ENCODE data around the gene COL4A2.

COL4A2 gene

DNA sequence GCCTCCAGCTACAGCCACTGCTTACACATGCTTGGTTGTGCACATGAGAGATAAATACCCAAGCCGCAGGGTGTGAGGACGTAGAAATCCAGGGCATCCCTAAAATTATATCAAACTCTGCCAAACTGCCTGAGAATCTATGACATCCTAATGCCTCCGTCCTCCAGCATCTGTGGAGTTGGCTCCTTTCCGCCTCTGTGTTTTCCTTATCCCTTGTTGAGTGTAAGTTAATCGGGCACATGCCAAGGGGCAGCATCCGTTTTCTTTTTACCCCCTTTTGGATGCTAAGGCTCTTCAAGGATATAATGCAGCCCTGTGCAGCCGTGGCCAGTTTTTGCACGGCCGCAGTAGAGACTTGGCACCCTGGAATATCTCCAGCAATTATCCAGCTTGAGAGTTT lies 66.5 kb downstream of the COL4A2 start:
- Histone ChIP-seq H3K36me3 (ENCODE audit: insufficient read depth, low read length) (no peaks in the 10 kb centered on the region), H3K9me3 (ENCODE audit: control insufficient read depth, insufficient read depth, low read length) (no peaks in the 10 kb centered on the region), H3K9ac (ENCODE audit: low read depth, low read length) (no peak overlapping the region), H3K4me1 (ENCODE audit: insufficient read depth, low read length) (peaks cover 2% of the 10 kb centered on the region; the same call in 1 of the 2 replicates)

DNA sequence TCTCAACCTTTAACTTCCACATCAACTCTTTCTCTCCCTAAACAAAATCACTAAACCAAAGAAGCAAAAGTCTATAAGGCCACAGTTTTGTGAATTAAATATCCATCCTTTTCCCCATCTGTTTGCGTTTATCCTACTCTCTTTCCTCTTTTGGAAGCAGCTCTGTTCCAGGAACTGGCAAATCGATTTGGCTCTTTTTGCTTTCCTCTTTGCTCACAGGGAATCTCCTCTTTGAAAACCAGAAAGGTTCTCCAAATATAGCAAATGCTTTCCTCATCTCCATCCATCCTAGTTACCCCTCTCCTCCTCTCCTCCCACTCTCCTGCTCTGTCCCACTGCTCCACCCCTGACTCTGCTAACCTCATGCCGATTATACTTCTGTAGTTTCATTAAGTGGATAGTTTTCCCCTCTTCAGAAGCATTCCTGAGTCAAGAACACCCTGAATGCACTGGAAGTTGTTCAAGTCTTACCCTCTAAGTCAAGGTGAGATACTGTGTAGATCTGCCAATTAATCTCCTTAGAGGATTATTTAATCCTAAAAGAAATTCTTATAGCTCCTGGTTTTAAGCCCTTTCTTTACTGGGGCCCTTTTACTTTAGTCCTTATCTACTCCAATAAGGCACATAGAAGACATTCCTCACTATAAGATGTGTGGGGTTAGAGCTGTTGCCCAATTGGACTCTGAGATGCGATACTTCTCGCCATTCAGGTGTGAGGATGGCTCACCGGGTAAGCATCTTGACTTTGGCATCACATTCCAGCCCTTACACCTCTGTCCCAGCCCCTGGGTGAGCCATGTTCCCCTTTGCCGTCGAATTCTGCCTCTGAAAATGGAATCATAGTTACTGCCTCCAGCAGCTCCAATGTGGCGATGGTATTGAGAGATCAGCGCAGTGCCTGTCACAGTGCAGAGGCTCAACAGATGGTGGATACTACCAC lies 67.6 kb downstream of the COL4A2 start:
- H3K9me3 ChIP-seq (ENCODE audit: control insufficient read depth, insufficient read depth, low read length): no peaks in the 10 kb centered on the region
- peaks cover 13% of the 10 kb centered on the region for H3K4me1 ChIP-seq (ENCODE audit: insufficient read depth, low read length)
- no peaks in the 10 kb centered on the region for H3K36me3 ChIP-seq (ENCODE audit: insufficient read depth, low read length)
- no peak overlapping the region for H3K9ac ChIP-seq (ENCODE audit: low read depth, low read length)

DNA sequence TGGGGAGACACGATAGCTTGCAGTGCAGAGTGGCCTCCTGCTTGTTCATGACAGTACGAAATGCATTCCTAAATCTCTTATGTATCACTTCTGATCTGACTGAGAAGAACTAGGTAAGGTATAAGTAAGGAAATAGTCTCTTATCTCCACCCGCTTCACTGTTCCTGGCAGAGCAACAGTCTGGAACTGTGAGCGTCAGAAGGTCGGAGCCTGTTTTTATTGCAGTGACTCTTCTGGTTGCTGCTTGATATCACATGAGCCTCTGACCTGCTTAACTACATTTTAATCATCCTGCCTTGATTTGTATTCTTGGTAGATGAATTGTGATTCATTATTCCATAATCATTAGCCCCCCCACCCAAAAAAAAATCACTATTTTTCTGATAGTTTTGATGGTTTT lies 69.0 kb downstream of the COL4A2 start:
- peaks cover 17% of the 10 kb centered on the region for H3K4me1 ChIP-seq (ENCODE audit: insufficient read depth, low read length)

DNA sequence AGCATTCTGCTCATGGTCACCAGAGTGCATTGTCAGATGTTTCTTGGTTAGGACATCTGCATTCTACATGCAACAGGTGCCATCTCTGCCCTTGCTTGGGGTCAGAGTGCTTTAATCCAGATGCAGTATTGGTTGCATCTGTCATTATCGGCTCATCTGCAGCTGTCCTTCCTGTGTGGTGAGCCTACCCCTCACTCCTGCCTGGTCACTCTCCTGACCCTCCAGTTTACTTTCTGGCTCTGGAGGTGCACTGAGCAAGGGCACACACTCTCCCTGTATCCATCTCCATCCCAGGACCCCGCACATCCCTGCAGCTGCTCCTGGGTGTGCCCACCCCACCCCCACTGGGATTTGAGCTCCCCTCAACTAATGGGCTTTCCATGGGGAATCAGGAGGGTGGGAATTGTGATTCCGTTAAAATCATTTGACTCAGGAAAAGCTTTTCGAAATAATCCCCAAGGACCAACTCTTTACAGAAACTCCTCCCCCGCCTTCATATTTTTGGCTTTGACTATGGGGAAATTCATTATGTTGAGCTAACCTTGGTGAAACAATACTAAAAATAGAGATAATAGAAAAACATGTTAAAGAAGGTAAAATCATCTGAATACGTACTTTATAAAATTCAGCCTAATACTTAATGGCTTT lies 70.2 kb downstream of the COL4A2 start:
- Histone ChIP-seq H3K36me3 (ENCODE audit: insufficient read depth, low read length) (no peaks in the 10 kb centered on the region), H3K9me3 (ENCODE audit: control insufficient read depth, insufficient read depth, low read length) (no peaks in the 10 kb centered on the region), H3K4me1 (ENCODE audit: insufficient read depth, low read length) (peaks cover 17% of the 10 kb centered on the region), H3K9ac (ENCODE audit: low read depth, low read length) (no peak overlapping the region)

More for the DNA sequence above, 69.0 kb downstream of the COL4A2 start:
- no peak overlapping the region for H3K9ac ChIP-seq (ENCODE audit: low read depth, low read length)
- no peaks in the 10 kb centered on the region for H3K36me3 ChIP-seq (ENCODE audit: insufficient read depth, low read length)
- H3K9me3 ChIP-seq (ENCODE audit: control insufficient read depth, insufficient read depth, low read length): no peaks in the 10 kb centered on the region

DNA sequence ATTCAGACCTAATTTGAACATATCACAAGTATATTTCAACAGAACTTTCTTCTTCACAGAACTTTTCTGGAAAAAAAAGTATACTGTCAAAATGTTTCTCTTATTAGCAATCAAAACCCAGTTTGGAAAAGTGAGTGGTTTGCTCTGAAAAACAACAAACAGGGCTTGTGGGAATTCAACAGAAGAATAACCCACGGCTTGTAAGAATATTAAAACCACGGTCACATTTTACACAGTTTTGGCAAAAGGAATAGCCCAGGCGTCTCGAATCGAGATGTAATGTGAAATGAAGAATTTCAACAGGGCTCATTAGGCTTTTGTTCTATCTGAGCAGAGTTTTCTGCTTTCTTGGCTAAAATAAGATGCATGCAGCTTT lies 70.7 kb downstream of the COL4A2 start:
- no peaks in the 10 kb centered on the region for H3K9me3 ChIP-seq (ENCODE audit: control insufficient read depth, insufficient read depth, low read length)
- H3K36me3 ChIP-seq (ENCODE audit: insufficient read depth, low read length): no peaks in the 10 kb centered on the region
- no peak overlapping the region for H3K9ac ChIP-seq (ENCODE audit: low read depth, low read length)
- H3K4me1 ChIP-seq (ENCODE audit: insufficient read depth, low read length): peaks cover 17% of the 10 kb centered on the region

DNA sequence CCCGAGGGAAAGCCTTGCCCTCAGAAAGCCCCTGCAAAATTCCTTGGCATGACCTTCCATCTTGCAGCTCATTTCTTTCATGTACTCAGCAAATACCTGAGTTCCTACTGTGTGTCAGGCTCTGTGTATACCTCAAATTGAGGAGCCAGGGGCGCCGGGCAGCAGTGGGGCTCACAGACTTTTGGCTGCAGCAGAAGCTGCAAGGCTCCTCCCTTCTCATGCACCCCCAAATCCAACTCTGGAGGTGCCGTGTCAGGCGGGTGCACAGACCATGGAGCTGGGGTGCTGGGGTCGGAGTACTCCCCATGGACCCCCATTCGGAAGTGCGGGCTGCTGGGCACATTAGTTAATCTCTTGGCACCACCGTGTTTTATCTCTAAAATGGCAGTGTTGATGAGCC lies 72.3 kb downstream of the COL4A2 start:
- Histone ChIP-seq H3K4me1 (ENCODE audit: insufficient read depth, low read length) (peaks cover 17% of the 10 kb centered on the region), H3K9ac (ENCODE audit: low read depth, low read length) (no peak overlapping the region), H3K36me3 (ENCODE audit: insufficient read depth, low read length) (no peaks in the 10 kb centered on the region), H3K9me3 (ENCODE audit: control insufficient read depth, insufficient read depth, low read length) (no peaks in the 10 kb centered on the region)

DNA sequence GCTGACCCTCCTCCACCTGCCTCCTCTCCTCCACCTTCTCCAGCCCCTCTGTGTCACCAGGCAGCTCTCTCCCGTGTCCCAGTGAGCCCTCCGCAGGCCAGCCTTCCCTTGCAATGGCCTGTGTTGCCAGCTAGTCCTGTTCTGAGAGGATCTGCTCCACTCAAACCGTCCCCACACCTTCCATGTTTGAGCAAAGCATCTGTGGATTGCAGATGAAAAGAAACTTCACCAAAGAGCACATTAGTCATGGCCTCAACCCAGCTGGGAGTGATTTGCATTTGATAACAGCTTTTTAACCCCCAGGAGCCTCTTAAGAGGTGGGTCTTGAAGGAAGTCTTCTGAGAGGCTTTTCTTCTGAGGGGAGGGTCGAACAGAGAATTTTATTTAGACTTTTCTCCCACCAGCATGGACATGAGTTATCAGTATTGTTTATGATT lies 72.8 kb downstream of the COL4A2 start:
- no peaks in the 10 kb centered on the region for H3K36me3 ChIP-seq (ENCODE audit: insufficient read depth, low read length)
- H3K4me1 ChIP-seq (ENCODE audit: insufficient read depth, low read length): peaks cover 17% of the 10 kb centered on the region
- no peaks in the 10 kb centered on the region for H3K9me3 ChIP-seq (ENCODE audit: control insufficient read depth, insufficient read depth, low read length)
- no peak overlapping the region; the same call in 1 of the 2 replicates for H3K9ac ChIP-seq (ENCODE audit: low read depth, low read length)

DNA sequence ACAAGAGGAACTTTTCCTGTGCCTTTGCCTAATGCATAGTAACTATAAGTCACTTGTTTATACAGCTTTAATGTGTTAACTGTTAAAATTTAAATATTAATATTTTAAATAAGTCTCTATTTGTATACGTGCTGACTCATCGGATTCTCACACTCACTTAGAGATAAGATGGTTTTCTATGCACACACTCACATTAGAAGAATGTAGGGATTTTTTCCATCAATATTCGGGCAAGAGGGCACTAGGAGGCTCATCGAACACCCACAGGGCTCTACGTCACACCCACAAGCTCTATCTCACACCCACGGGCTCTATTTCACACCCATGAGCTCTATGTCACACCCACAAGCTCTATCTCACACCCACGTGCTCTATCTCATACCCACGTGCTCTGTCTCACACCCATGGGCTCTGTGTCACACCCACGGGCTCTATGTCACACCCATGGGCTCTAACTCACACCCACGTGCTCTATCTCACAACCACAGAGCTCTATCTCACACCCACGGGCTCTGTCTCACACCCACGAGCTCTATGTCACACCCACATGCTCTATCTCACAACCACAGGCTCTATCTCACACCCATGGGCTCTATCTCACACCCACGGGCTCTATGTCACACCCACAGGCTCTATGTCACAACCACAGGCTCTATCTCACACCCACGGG lies 73.4 kb downstream of the COL4A2 start:
- H3K9ac ChIP-seq (ENCODE audit: low read depth, low read length): no peak overlapping the region
- peaks cover 17% of the 10 kb centered on the region for H3K4me1 ChIP-seq (ENCODE audit: insufficient read depth, low read length)
- H3K9me3 ChIP-seq (ENCODE audit: control insufficient read depth, insufficient read depth, low read length): no peaks in the 10 kb centered on the region
- no peaks in the 10 kb centered on the region for H3K36me3 ChIP-seq (ENCODE audit: insufficient read depth, low read length)

DNA sequence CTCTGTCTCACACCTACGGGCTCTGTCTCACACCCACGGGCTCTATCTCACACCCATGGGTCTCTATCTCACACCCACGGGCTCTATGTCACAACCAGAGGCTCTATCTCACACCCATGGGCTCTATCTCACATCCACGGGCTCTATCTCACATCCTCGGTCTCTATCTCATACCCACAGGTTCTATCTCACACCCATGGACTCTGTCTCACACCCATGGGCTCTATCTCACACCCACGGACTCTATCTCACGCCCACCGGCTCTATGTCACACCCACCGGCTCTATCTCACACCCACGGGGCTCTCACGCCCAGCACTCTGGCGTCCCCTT lies 73.9 kb downstream of the COL4A2 start:
- no peaks in the 10 kb centered on the region for H3K9me3 ChIP-seq (ENCODE audit: control insufficient read depth, insufficient read depth, low read length)
- H3K4me1 ChIP-seq (ENCODE audit: insufficient read depth, low read length): peaks cover 17% of the 10 kb centered on the region
- no peaks in the 10 kb centered on the region for H3K36me3 ChIP-seq (ENCODE audit: insufficient read depth, low read length)
- no peak overlapping the region for H3K9ac ChIP-seq (ENCODE audit: low read depth, low read length)

DNA sequence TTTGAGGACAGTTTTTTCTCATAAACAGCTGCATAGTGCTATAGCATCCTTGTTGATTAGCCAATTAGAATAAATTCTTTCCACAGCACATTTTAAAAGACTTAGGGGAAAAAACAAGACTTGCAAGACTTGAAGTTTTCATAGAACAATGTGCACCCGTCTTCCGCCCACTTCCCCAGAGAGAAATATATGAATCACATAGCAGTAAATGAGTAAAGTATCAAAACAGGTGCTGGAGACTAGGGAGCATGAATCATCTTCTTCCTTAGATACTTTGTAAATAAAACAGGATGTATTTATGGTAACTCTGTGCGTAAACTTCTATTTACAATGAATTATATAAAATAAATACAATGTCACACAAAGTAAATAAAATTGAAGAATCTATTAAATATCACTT lies 75.1 kb downstream of the COL4A2 start:
- no peaks in the 10 kb centered on the region for H3K36me3 ChIP-seq (ENCODE audit: insufficient read depth, low read length)
- peaks cover 17% of the 10 kb centered on the region for H3K4me1 ChIP-seq (ENCODE audit: insufficient read depth, low read length)
- H3K9ac ChIP-seq (ENCODE audit: low read depth, low read length): no peak overlapping the region
- H3K9me3 ChIP-seq (ENCODE audit: control insufficient read depth, insufficient read depth, low read length): no peaks in the 10 kb centered on the region

DNA sequence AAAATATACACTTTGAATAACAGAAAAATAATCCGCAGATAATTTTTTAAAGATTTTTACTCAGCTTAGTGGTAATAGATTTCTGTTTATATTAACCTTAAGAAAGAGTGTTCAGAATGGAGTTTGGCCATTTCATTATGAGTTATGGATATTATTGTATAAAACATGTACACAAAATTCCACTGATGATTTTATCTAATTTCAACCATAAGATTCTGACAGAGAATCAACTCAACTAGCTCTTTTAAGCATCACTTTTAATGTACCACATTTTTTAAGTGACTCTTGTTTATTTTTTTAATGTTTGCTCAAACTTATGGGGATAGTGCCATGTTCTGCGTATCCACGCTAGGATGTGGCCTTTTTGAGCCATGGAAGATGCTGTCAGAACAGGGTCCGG lies 75.7 kb downstream of the COL4A2 start:
- Histone ChIP-seq H3K9me3 (ENCODE audit: control insufficient read depth, insufficient read depth, low read length) (no peaks in the 10 kb centered on the region), H3K36me3 (ENCODE audit: insufficient read depth, low read length) (no peaks in the 10 kb centered on the region), H3K9ac (ENCODE audit: low read depth, low read length) (no peak overlapping the region), H3K4me1 (ENCODE audit: insufficient read depth, low read length) (peaks cover 19% of the 10 kb centered on the region)

DNA sequence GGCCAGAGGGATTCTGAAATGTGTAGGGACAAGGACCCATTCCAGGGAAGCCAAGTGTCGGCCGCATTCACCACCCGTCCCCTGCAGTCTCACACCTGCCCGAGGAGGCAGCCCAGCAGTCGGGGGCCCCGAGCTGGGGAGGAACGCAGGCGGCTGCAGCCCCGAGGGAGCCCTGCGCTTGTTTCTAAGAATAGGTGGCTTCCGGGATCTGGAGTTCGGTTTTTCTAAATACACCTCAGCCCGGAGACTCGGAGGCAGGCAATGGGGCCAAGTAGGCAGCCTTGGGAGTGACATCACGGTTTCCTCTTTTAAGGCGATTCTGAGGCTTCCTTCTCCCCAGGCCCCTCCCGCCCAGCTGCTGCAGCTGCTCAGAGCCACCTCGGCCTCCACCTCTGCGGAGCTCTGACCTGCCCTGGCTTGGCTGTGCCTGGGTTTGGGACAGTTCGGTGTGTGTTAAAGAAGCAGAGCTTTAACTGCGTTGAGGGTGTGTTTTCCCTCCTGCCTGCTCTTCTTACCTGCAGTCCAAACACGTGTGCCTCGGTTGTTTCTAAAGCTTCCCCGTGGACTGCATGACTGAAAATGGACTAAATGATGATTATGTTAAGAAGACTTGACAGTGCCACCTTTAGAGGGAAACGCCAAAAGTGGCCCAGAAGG lies 80.5 kb downstream of the COL4A2 start:
- no peak overlapping the region; the same call in 1 of the 2 replicates for H3K9ac ChIP-seq (ENCODE audit: low read depth, low read length)
- H3K4me1 ChIP-seq (ENCODE audit: insufficient read depth, low read length): peaks cover 13% of the 10 kb centered on the region
- H3K9me3 ChIP-seq (ENCODE audit: control insufficient read depth, insufficient read depth, low read length): peaks cover 3% of the 10 kb centered on the region; the same call in 1 of the 2 replicates
- no peaks in the 10 kb centered on the region for H3K36me3 ChIP-seq (ENCODE audit: insufficient read depth, low read length)

DNA sequence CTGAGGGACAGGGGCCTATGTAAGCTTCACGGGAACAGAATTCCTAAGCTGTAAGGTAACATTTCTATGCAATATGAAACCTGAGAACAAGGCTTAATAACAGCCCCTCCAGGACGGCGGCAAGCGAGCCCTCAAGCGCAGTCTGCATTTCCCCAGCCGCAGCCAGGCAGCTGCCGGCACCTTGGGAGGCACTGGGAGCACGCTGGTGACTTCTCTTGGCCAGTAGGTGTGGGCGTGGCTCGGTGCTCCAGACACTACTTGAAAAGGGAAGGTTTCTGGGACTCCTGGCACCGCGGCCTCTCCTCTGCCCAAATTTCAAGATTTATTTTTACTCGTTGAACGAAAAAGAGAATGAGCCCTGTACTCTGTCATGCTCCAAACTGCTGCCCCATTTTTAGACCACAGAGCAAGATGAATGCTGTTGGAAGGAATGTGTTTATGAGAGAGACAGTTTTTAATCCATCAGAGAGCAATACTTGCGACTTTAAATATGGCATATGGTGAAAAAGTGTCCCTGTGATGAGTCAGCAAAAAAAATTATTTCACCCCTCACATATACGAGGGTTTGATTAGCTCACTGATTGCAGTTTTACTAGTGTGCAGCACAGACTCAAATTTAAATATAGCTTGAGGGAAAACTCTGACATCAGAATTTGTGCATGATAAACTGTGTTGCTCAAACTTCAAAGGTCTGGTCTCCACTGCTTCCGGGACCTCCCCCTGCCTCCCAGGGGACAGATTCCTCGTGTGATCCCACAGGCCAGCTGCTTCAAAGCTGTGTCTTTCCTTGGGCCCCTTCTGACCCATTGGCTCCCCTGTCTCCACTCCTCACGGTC lies 81.2 kb downstream of the COL4A2 start:
- H3K9me3 ChIP-seq (ENCODE audit: control insufficient read depth, insufficient read depth, low read length): peaks cover 3% of the 10 kb centered on the region; the same call in 1 of the 2 replicates
- no peak overlapping the region; the same call in 1 of the 2 replicates for H3K9ac ChIP-seq (ENCODE audit: low read depth, low read length)

More for the DNA sequence above, 81.2 kb downstream of the COL4A2 start:
- H3K36me3 ChIP-seq (ENCODE audit: insufficient read depth, low read length): no peaks in the 10 kb centered on the region
- peaks cover 17% of the 10 kb centered on the region for H3K4me1 ChIP-seq (ENCODE audit: insufficient read depth, low read length)
